OCI-LY1 (cell line): Measurements from ENCODE around the gene SLC4A2.

Experiments used
- H2AFZ ChIP-seq: fragments of 200-600 bp; sonication (generic), shearing (Covaris generic); 2 replicates; pipeline ENCODE4 v1.6.0; 2014; ENCODE audit warnings: antibody characterized with exemption, mild to moderate bottlenecking, low read length
- H3F3A ChIP-seq: fragments of 200-600 bp; sonication (generic), shearing (Covaris generic); 2 replicates; pipeline ENCODE4 v1.6.0; 2014; ENCODE audit warnings: mild to moderate bottlenecking, antibody characterized with exemption, low read length, moderate library complexity; ENCODE audit not compliant: insufficient read depth
- H3K27ac ChIP-seq: fragments of 200-600 bp; sonication (generic); 2 replicates; pipeline ENCODE4 v1.5.1; 2014; ENCODE audit warnings: low read length, mixed run types, mild to moderate bottlenecking, low read depth; ENCODE audit not compliant: poor library complexity, severe bottlenecking
- H3K27me3 ChIP-seq: fragments of 200-600 bp; sonication (generic); 2 replicates; pipeline ENCODE4 v1.6.0; 2014; ENCODE audit warnings: antibody characterized with exemption, mild to moderate bottlenecking, low read length, moderate library complexity; ENCODE audit not compliant: insufficient read depth
- H3K36me3 ChIP-seq: fragments of 200-600 bp; sonication (generic); 2 replicates; pipeline ENCODE4 v1.6.1; 2014; ENCODE audit warnings: mild to moderate bottlenecking, antibody characterized with exemption, low read length, moderate library complexity, mixed read lengths; ENCODE audit not compliant: insufficient read depth
- H3K4me1 ChIP-seq: fragments of 200-600 bp; sonication (generic); 2 replicates; pipeline ENCODE4 v1.5.1; 2014; ENCODE audit warnings: mild to moderate bottlenecking, low read length, moderate library complexity; ENCODE audit not compliant: insufficient read depth, severe bottlenecking
- H3K4me2 ChIP-seq: fragments of 200-600 bp; sonication (generic), shearing (Covaris generic); 2 replicates; pipeline ENCODE4 v1.6.1; 2014; ENCODE audit warnings: low read length
- H3K4me3 ChIP-seq: fragments of 200-600 bp; sonication (generic); 2 replicates; pipeline ENCODE4 v1.5.1; 2014; ENCODE audit warnings: low read length, low read depth, mild to moderate bottlenecking, mixed read lengths; ENCODE audit not compliant: poor library complexity, severe bottlenecking
- H3K79me2 ChIP-seq: fragments of 200-600 bp; shearing (Covaris generic); 2 replicates; pipeline ENCODE4 v1.6.1; 2016; ENCODE audit warnings: mixed run types, low read length, mixed read lengths; ENCODE audit not compliant: insufficient read depth
- H3K9ac ChIP-seq: fragments of 200-600 bp; sonication (generic), shearing (Covaris generic); 2 replicates; pipeline ENCODE4 v1.6.1; 2014; ENCODE audit warnings: mild to moderate bottlenecking, low read length, mixed read lengths
- H3K9me2 ChIP-seq: fragments of 200-600 bp; sonication (generic), shearing (Covaris generic); 2 replicates; pipeline ENCODE4 v1.6.1; 2014; ENCODE audit warnings: low read depth, mild to moderate bottlenecking, low read length, mixed read lengths
- H3K9me3 ChIP-seq: fragments of 200-600 bp; shearing (Covaris generic); 2 replicates; pipeline ENCODE4 v1.6.1; 2014; ENCODE audit warnings: low read length, mixed read lengths
- H4K20me1 ChIP-seq: fragments of 200-600 bp; sonication (generic), shearing (Covaris generic); 2 replicates; pipeline ENCODE4 v1.6.0; 2016; ENCODE audit warnings: mild to moderate bottlenecking, low read length; ENCODE audit not compliant: insufficient read depth
- CTCF ChIP-seq: fragments of 200-600 bp; sonication (generic), shearing (Covaris generic); IDR thresholded peaks from 2 replicates; pipeline ENCODE4 v1.5.1; 2017; ENCODE audit warnings: mild to moderate bottlenecking, antibody characterized with exemption, low read length, moderate library complexity, mixed read lengths
- EZH2 ChIP-seq: fragments of 200-600 bp; sonication (generic), shearing (Covaris generic); IDR thresholded peaks from 2 replicates; pipeline ENCODE4 v1.8.0; 2017; ENCODE audit warnings: borderline replicate concordance, mixed run types, mild to moderate bottlenecking, antibody characterized with exemption, low read length, moderate library complexity, mixed read lengths

Gene SLC4A2

GRCh38 chr7:151016942-151017341, 42.4 kb upstream of the SLC4A2 start:
- Histone ChIP-seq H3K9me2 (no peaks in the 10 kb centered on the region), H3K27me3 (peaks cover 11% of the 10 kb centered on the region; the same call in 1 of the 2 replicates), H3K36me3 (no peaks in the 10 kb centered on the region), H3F3A (no peaks in the 10 kb centered on the region), H3K4me3 (no peak overlapping the region), H3K79me2 (no peaks in the 10 kb centered on the region), H3K27ac (no peak overlapping the region), H2AFZ (no peak overlapping the region), H3K9ac (no peak overlapping the region), H3K9me3 (no peaks in the 10 kb centered on the region), H3K4me1 (peaks cover 27% of the 10 kb centered on the region), H3K4me2 (no peak overlapping the region), H4K20me1 (no peaks in the 10 kb centered on the region)
- TF ChIP-seq CTCF (peak; percentile 18; the same call in 1 of the 2 replicates), EZH2 (no peak)

- H3K36me3 ChIP-seq: no peaks in the 10 kb centered on the region
- no peaks in the 10 kb centered on the region for H3K9me3 ChIP-seq
- no peaks in the 10 kb centered on the region for H3F3A ChIP-seq
- H2AFZ ChIP-seq: no peak overlapping the region
- peak overlapping the region; percentile 57 for H3K4me2 ChIP-seq
- H3K27ac ChIP-seq: no peak overlapping the region
- peaks cover 27% of the 10 kb centered on the region for H3K4me1 ChIP-seq
- no peak for TF ChIP-seq EZH2
- no peak for TF ChIP-seq CTCF
- H3K9ac ChIP-seq: peak overlapping the region; percentile 8; the same call in 1 of the 2 replicates
- peak overlapping the region; percentile 51 for H3K4me3 ChIP-seq
- no peaks in the 10 kb centered on the region for H3K9me2 ChIP-seq
- H3K79me2 ChIP-seq: no peaks in the 10 kb centered on the region
- peaks cover 7% of the 10 kb centered on the region; the same call in 1 of the 2 replicates for H3K27me3 ChIP-seq
- H4K20me1 ChIP-seq: no peaks in the 10 kb centered on the region
Observed at GRCh38 chr7:151017370-151017952, 41.9 kb upstream of the SLC4A2 start.

GRCh38 chr7:151017953-151018420, 41.4 kb upstream of the SLC4A2 start:
- Histone ChIP-seq H3K4me2 (peak overlapping the region; percentile 57), H3K9me2 (no peaks in the 10 kb centered on the region), H3K4me1 (peaks cover 27% of the 10 kb centered on the region), H3K27ac (no peak overlapping the region), H3F3A (no peaks in the 10 kb centered on the region), H2AFZ (no peak overlapping the region), H3K79me2 (no peaks in the 10 kb centered on the region), H3K27me3 (peaks cover 8% of the 10 kb centered on the region), H4K20me1 (no peaks in the 10 kb centered on the region), H3K9me3 (no peaks in the 10 kb centered on the region), H3K9ac (peak overlapping the region; percentile 8; the same call in 1 of the 2 replicates), H3K36me3 (no peaks in the 10 kb centered on the region), H3K4me3 (peak overlapping the region; percentile 51)
- TF ChIP-seq EZH2 (no peak), CTCF (peak; percentile 100)
